ENCODE measurements around the gene EEFSEC.

- TF ChIP-seq CTCF (IDR thresholded peaks at IDR 0.05) (no peak), REST (IDR thresholded peaks at IDR 0.05; ENCODE audit: insufficient read depth in 1 of 2, low read depth in 2 of 2, low read length in 1 of 2) (no peak), TCF7L2 (IDR thresholded peaks at IDR 0.05; ENCODE audit: low read depth, low read length) (no peak), POLR2AphosphoS5 (IDR thresholded peaks at IDR 0.05; ENCODE audit: low read depth, low read length) (no peak)
These were observed 274.0 kb downstream of the EEFSEC start for GRCh38 chr3:128427175-128427857.

Data from Panc1 (cell line).